HG03097 (cell line): ENCODE data around the gene SSH2.

ENCODE experiments used
- ATAC-seq: cut with Tn5 transposase; IDR thresholded peaks from one replicate; pipeline ENCODE4 v1.9.1; 2021; ENCODE audit not compliant: unreplicated experiment, low FRiP score

The SSH2 gene

DNA sequence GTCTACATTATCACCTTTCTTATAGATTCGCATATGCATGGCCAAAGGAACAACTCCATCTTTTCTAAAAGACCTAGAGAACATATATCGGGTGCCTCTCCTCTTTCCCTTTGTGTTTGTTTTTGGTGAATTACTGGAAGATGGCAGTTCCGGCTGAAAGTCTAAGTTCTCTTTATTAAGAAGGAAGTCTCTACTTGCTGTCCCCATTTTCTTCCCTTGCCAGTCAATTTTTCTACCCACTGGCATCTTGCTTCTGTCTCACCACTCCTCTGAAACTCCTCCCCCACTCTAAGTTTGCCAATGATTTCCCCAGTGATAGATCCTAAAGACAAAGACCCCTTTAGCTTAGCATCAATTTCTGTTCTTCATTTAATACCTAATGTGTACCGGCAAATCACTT, 213.5 kb downstream of the SSH2 start:
- no peak for ATAC-seq

DNA sequence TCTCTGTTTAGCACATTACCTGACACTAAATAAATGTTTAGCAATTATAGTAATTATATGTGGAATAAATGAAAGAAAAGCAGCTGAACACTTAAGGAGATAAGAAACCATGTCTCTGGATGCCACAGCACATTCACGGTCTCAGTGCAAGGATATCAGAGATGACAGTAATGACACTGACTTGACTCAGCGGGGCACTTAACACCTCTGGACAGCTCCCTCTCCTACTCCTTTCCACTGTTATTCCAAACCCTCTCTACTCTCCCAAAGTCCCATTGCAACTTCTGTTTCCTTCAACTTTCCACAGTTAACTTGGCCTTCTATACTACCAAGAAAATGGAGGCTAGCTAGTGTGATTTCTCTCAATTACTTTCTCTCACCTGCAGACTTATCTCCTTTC, 214.3 kb downstream of the SSH2 start:
- no peak for ATAC-seq

DNA sequence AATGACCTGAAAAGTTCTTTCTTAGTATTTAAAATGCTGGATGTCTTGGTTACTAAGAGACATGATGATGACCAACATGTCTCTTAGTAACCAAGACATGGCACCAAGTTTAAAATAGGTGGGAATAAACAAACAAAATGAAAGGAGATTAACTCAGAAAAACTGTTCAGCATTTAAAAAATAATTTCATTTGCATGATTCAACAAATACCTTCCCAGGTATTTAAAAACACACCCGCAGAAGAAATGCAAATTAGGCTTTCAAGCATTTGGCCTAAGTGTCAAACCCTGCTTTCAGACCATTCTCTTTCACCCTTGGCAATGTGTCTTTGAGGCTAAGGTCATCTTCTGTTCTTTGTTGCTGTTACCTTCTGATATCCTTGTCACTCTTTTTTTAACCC, 215.9 kb downstream of the SSH2 start:
- ATAC-seq = no peak

DNA sequence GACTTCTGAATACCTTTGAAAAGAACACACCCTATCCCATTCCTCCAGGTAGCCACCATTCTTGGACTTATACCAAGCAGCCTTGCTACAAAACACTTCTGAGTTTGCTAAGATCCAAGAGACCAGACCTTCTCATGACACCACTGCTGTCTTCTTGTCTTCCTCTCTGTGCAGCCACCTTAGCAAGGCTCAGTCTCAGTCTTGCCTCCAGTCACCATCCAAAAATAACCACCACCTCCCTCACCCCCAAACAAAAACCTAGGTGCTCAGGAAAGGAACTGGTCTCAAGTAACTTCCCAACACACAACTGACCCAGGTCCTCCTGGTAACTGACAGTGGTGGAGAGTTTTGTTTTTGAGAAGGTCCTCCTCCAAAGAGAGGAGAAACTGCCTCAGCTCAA, 216.4 kb downstream of the SSH2 start:
- no peak for ATAC-seq

DNA sequence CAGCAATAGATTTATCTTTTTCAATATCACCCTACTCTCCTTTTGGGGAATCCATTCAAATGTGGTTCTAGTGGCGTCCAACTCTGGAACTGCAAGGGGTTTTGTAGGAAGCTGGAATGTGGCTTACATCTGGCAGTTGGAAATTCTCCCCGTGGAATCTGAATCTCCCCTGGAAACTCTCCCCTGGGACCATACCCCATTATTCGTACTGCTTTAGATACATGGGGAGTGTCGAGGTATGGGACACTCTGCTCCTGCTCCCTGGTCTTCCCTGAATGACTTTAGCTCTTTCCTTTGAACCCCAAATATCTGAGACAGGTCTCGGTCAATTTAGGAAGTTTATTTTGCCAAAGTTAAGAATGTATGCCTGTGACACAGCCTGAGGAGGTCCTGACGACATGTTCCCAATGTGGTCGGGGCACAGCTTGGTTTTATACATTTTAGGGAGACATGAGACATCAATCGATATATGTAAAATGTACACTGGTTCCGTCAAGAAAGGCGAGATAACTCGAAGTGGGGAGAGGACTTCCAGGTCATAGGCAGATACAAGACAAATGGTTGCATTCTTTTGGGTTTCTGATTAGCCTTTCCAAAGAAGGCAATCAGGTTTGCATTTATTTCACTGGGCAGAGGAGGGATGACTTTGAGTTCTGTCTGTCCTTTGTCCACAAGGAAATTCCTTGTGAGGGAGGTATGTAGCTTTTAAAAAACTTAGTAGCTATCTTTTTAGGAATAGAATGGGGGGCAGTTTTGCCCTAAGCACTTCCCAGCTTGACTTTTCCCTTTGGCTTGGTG, 218.2 kb downstream of the SSH2 start:
- no peak for ATAC-seq

DNA sequence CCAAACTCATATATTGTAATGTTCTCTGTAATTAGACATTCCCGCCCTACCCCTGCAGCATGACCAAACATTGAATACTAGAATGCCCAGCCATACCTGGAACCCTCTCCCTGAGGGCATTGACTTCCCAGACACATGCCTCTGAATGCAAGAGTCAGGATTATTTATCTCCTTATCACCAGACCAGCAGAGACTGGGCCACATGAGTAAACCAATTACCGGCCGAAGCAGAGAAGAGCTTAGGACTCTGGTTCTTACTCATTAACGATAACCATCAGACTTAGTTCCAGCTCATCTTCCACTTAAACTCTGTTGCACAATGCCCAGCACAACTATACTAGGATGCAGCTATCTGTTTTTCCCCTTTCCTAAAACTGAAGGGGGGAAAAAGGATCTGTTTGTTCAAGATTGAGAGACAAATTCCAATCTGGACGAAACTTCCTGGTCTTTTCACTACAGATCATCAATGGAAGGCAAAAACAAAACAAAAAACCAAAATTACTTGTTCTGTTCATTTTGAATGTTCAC, 219.1 kb downstream of the SSH2 start:
- no peak for ATAC-seq

DNA sequence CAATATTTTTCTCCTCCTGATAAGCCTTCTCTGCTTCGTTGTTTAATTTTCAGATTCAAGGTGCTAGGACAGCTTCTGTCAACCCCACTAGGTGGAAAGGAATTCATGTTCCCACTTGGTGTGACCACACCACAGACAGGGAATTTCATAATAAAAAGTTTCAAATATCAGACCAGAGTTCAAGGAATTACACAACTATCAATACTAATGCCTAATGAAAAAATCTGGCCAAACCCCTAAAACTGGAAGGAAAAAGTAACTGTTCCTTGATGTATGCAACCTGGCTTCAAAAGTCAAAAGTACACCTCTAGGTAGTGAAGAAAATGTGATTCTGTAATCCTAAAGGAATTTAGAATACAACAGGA, 219.5 kb downstream of the SSH2 start:
- ATAC-seq = no peak

DNA sequence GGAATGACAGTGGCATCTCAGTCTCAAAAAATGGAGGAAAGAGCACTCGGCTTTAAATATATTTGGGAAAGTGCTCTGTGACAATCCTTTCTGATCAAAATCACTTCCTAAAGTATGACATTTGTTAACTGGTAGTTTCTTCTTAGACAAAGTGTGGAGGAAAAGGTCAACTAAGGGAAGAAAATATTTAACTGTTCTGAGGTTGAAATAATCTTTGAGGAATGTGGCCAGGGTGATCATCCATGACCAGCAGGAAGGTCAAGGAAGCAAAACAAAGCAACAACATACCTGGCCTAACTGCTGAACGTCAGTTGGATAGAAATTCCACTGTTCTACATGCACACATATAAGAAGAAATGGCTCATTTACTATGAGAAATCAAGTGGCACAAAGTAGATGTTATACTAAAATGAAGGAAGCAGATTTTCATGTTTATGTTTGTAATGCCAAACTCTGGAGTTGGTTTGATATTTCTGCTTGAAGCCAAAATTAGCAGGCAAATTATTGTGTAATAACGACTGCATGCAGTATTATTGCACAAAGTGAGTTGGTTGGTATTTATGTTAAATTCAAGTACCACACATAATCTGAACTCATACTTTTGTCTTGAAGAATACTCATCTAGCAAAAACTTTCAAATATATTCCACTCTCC, 220.0 kb downstream of the SSH2 start:
- ATAC-seq = no peak

DNA sequence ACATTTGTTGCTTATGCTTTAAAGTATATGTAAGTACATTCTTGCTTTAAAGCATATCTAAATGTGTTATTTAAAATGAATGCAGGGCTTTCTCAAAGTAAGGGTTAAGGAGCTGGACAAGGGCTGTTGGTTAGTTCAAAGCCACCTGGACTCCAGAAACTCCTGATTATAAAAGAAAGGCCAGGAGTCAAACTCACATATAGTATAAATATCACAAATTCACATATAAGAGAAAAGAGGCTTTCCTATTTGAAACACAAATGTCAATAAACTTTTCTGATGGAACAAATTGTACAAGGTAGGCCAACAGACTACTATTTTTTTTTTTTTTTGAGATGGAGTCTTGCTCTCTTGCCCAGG, 222.8 kb downstream of the SSH2 start:
- no peak for ATAC-seq

DNA sequence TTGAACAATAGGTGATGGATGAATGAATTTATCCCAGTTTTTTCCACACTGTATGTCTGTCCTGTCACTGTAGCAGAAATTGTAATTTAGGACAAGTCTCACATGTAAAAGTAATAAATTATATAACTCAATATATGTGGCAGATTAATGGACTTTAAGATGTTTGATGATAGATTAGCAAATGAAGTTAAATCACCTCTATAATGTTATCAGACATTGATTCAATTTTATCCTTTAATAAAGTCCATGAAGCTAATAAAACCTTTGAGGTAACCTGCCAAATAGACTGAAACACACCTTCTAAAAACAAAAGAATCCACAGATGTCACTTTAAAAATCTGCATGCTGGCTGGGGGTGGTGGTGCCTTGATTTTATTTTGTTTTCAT, 224.0 kb downstream of the SSH2 start:
- ATAC-seq = no peak

DNA sequence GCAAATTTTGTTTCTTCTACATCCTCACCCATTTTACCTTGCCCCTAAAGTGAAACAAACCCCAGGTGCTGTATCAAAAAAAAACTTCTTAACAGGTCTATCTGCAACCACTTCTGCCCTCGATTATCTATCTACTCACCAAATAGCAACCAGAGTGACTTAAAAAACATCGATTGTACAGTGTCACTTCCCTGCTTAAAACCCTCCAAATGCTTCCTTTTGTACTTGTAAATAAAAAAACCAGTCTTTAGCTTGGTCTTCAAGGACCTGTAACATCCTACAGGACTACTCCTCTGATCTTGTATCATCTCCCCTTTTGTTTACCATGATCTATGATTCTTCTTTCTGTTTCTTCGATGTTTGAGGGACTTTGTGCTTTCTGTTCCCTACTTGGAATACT, 224.6 kb downstream of the SSH2 start:
- no peak for ATAC-seq

DNA sequence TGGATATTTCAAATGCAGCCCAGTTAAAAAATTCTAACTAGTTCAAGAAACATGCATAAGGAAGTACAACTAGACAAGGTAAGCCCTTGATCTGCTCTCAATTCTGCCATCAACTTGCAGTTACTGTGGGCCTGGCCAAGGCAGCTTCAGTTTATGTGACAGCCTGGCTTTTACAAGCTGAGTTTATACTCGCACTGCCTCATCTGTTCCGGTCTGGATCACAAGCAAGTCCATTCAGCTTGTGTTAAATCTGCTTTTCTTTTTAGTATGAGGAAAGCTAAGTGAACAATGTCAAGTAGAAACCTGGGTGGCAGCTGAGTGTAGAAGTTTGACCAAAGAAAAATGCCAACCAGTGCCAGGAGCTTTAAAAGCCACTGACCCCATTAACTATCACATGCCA, 230.7 kb downstream of the SSH2 start:
- no peak for ATAC-seq

DNA sequence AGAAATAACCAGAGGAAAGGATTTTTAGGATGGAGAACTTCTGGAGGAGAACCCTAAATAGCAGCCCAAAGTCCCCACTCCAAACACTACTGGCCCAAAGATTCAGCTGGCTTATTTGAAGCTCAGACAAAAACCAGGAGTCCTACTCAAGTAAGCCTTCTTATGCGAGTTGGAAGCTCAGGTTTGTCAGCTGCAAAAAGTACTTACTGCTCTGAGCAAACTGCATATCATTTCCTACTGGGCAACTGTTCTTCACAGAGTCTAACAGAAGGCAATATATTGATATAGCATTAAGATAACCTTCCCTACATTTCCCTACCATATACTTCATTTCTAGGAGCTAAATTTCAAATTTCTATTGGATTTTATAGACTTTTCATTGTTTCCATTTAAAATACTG, 231.2 kb downstream of the SSH2 start:
- no peak for ATAC-seq

DNA sequence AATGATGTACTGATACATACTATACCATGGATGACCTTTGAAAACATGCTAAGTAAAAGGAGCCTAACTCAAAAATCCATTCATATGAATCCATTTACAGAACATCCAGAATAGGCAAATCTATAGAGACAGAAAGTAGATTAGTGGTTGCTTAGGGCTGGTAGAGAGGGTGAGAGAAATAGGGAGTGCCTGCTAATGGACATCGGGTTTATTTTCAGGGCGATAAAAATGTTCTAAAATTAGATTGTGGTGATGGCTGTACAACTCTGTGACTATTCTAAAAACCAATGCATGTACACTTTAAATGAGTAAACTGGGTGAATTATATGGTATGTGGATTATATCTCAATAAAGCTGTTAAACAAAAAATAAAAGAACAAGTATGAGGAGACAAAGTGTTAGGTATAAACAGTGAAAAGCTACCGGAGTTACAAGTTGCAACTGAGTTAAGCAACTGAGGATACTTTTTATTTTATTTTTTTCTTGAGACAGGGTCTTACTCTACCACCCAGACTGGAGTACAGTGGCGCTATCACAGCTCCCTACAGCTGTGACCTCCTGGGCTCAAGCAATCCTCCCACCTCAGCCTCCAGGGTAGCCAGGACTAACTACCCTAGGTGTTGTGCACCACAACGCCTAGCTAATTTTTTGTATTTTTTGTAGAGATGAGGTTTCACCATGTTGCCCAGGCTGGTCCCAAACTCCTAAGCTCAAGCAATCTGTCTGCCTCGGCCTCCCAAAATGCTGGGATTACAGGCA, 231.8 kb downstream of the SSH2 start:
- ATAC-seq = no peak

DNA sequence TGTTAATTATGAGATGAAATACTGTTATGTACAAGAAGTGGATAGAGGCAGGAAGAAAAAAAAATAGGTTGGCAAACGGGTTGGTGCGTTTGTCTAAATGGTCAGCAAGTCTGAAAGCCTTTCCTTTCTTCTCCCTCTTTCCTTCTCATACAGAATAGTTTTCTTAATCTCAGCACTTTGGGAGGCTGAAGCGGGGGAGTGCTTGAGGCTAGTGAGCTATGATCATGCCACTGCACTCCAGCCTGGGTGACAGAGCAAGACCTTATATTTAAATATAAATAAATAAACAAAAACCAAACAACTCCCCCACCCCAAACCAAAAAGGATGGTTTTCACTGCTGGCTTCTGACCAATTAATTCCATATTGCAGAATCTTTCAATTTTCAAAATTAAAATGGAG, 232.7 kb downstream of the SSH2 start:
- no peak for ATAC-seq

DNA sequence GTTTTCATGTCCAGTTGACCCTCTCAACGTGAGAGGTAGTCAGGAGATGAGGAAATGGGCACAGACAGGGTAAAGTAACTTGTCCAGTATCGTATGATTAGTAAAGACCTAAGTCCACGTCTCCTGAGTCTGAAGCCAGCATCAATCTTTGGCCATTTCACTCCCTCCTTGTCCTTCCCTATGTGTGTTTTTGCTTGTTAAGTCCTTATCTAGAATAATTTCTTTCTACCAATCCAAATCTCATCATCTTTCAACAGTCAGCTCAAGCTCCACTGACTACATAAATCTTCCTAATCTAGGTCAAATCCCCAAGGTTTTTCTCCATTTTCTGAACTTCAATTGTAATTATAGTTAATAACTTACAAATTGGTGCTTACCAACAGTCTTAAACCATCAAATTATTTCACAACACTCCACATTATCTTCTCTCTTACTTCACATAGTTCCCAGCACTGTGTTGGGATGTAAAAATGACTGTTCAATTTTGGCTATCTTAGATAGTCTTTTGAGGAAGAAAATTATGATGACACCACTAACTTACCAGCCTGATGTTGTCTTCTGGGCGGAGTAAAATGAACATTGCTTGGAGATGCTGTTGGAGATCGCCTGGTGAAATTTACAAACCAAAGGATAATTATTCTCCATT, 235.0 kb downstream of the SSH2 start:
- no peak for ATAC-seq

DNA sequence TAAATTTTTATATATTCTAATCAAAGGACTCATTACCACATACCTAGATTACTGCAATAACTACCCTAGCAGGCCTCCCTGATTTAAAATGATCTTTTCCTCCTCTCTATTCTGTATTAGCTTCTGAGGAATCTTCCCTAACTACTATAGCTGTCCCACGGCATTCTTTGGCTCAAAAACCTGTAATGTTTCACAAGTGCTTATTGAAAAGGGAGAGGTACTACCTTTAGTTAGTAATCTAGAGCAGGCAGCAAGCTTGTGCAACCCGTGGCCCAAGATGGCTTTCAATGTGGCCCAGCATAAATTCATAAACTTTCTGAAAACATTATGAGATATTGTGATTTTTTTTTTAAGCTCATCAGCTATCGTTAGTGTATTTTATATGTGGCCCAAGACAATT, 236.3 kb downstream of the SSH2 start:
- no peak for ATAC-seq

DNA sequence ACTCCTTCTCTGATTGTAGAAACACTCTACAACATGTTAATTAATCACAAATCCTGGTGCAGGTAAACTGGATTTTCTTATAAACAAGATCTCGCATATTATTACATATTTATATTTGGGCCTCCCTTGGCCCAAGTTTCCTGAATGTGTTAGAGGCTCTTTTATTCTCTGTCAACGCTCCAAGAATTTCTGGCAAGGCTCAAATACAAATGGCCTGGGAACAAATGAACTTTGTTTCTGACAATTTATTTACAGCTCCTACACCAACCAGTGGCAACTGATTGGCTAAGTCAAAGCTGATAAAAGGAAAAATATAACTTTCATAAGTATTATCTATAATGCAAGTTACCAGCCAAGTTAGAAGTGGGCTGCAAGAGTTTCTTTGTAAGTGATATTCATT, 242.4 kb downstream of the SSH2 start:
- no peak for ATAC-seq

DNA sequence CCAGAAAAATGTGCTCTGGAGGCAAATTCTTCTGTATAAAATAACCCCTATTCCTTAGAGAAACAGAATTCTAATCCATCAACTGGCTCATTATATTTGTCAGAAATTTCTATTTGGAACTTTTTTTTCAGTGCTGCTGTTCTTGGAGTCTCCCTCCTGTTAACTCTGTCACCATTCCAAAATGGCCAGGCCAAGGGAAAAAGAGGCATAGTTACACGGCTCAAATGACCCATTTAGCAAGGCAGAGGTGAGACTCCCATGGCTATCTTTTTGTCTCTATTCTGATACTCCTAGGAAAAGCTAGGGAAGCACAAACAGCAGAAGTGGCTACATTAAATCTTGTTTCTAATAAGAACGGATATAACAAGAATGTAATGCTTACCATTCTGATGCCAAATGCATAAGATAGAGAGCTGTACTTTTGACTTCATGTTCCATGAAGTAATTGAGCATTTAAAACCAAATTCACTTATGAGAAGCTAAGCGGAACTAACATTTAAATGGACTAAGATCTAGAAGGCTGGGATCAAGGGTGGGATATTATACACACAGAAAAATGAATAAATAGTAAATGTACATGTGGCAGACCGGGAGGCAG, 242.9 kb downstream of the SSH2 start:
- no peak for ATAC-seq

DNA sequence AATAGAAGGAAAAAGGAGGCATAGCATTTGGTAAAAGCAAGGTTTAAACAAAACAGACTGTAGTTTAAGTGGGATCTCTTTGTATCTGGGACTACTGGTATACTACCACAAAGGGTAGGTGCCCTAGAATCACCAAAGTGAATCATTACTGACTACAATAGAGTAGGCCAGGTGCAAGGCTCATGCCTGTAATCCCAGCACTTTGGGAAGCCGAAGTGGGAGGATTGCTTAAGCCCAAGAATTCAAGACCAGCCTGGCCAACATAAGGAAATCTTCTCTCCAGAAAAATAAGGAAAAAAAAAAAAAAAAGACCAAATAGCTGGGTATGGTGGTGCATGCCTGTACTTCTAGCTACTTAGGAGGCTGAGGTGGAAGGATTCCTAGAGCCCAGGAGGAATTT, 246.5 kb downstream of the SSH2 start:
- no peak for ATAC-seq

DNA sequence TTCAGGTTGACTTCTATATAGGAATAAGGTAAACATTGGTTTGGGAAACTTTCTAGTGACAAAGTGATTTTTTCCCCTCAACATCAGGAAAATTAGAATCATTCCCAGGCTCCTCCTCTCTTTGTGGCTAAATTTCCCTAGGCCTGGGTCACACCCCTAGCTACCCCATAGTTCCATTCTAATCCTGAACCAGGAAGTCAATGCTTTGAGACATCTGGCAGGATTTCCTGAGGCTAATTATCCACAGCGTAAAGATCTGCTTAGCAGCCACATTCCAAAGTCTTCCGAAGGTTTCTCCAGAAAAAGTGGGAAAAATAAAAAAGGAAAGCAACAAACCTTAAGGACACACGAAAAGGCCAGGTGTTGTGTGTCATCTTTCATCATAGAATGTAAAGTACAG, 247.0 kb downstream of the SSH2 start:
- ATAC-seq = no peak
